ENCODE data around the gene TMOD3.

The TMOD3 gene

GRCh38 chr15:51912528-51912927 lies 83.1 kb downstream of the TMOD3 start:
- no peak for DNase-seq

- DNase-seq, result peak; percentile 6
These were observed 88.0 kb downstream of the TMOD3 start for GRCh38 chr15:51917493-51917892.

- DNase-seq, result no peak
These were observed 95.0 kb downstream of the TMOD3 start for GRCh38 chr15:51924156-51925068.

GRCh38 chr15:51926809-51927208 lies 97.4 kb downstream of the TMOD3 start:
- no peak for DNase-seq

- no peak for DNase-seq
These were observed 101.6 kb downstream of the TMOD3 start for GRCh38 chr15:51931016-51931415.

GRCh38 chr15:51931638-51932037 lies 102.2 kb downstream of the TMOD3 start:
- no peak for DNase-seq

GRCh38 chr15:51932161-51932560 lies 102.7 kb downstream of the TMOD3 start:
- no peak for DNase-seq

GRCh38 chr15:51935466-51936104 lies 106.1 kb downstream of the TMOD3 start:
- DNase-seq, result no peak

- DNase-seq, result no peak
These were observed 106.6 kb downstream of the TMOD3 start for GRCh38 chr15:51936105-51936478.

GRCh38 chr15:51938286-51938685 lies 108.8 kb downstream of the TMOD3 start:
- DNase-seq, result no peak

- no peak for DNase-seq
These were observed 109.8 kb downstream of the TMOD3 start for GRCh38 chr15:51939216-51939615.

- no peak for DNase-seq
These were observed 117.7 kb downstream of the TMOD3 start for GRCh38 chr15:51947124-51947523.

- no peak for DNase-seq
These were observed 123.4 kb downstream of the TMOD3 start for GRCh38 chr15:51952805-51953204.

GRCh38 chr15:51955504-51955903 lies 126.1 kb downstream of the TMOD3 start:
- DNase-seq, result no peak

Data from DMS 273 treated with DMSO at 0.1 percent for 48 hours (cell line).